Fibroblast of skin of abdomen (primary cell): ENCODE results near the gene PCDH17. TPM values are rescaled to one million over a fixed set of nuclear protein-coding genes. Genes with fewer than 3 reads are reported as not detected.

Experiments
- DNase-seq: peaks from one replicate; pipeline ENCODE4 v3.0.0-alpha.2; 2013
- polyA plus RNA-seq, 2 experiments: library from polyadenylated mRNA; unstranded; fragments of 120-200 nt; gene quantifications; one replicate each; pipeline ENCODE4 v1.2.1, GENCODE V29; 2013; ENCODE audit not compliant: insufficient read length in 2 of 2

PCDH17 gene
- 0.31 TPM for polyA plus RNA-seq (2013, experiment 1 of 2; ENCODE audit: insufficient read length)
- polyA plus RNA-seq (2013, experiment 2 of 2; ENCODE audit: insufficient read length) = 0.24 TPM

DNA sequence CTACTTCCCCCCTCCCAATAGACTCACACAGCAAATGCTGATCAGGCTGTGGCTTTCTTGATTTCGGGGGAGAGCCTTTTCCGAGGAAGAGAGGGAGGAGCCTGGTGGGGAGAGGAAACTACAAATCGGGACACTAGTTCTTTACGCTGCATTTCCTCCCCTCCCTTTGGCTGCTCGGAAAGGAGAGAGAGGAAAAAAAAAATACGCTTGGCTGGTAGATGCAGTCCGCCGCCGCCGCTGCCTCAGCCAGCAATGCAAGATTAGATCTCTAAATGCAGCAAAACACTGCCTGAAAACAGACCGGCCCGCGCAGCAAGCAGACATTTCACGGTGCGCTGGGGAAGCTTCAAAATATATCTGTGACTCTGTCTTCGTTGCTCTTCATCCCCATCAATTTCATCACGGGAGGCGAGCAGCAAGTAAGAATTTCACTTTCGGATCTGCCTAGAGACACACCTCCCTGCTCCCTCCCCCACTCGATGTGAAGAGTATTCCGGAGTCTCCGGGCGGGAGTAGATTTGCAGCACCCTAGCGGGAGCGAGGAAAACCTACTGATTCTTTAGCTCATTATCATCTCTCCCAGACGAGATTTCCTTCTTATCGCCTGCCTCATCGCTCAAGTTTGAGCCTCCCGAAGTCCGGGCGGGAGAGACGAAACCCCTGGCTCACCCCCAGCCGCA lies at the start of gene PCDH17:
PCDH17 (plus strand) TSS at position 149 of the 680 bp plus-strand sequence. CDS start 803 bp downstream, outside the sequence.
- peak; percentile 48 for DNase-seq

DNA sequence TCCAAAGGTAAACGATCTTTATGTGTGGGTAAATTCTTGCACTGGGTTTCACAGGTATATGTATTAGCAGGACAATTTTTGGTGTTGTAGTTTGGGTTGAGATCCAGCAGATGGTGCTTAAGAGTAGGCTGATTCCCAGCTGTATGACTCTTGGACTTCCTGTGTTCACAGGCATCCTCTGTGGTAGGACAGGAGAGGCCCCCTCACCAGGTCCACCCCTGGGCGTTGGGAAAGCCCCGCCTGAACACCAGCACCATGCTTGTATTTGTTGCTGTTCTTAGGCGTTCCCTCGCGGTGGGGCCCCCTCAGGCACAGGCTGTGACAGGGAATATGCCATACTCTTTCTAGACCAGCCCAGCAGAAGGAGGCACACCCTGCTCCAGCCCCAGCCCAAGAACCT lies 49.5 kb upstream of the PCDH17 start:
- no peak for DNase-seq

- DNase-seq = no peak
Measured at GRCh38 chr13:57583529-57583928, 48.0 kb upstream of the PCDH17 start.

DNA sequence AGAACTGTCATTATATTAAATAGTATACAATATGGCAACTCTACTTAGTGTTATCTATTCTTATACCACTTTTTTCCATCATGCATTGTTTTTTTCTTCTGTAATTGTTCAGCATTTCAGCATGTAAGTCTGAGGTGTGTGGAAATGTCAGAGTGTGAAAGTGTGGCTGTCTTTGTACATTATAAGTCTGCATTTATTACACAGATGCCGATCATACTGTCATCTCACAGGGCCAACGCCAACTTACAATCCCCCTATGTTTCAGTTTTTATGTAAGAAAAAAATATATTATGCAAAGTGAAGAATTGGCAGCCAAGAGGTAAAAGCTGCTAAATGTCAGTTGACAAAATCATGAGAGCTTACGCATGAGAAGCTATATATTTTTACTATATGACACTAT lies 42.9 kb upstream of the PCDH17 start:
- DNase-seq = no peak

- DNase-seq = no peak
Measured at GRCh38 chr13:57595775-57596174, 35.8 kb upstream of the PCDH17 start.

DNA sequence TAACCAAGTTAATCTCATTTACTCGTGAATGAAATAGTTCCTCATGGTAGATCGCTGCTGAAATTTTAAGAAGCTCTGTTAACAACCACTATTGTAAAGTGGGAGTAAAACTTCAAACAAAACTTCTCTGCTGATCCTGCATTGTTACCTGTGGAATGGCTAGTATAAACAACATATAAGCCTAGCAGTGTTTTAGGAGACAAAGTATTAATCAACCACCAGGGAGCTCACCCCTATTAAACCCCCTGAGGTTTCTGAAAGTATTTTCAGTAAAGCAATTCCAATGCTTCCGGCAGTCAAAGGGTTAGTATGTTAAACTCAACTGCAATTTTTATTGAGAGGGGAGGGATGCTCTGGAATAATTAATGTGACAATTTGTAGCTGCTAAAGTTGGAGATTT lies 30.0 kb upstream of the PCDH17 start:
- DNase-seq = no peak

- no peak for DNase-seq
Measured at GRCh38 chr13:57604442-57604841, 27.1 kb upstream of the PCDH17 start.

GRCh38 chr13:57611969-57612368 lies 19.6 kb upstream of the PCDH17 start:
- no peak for DNase-seq

DNA sequence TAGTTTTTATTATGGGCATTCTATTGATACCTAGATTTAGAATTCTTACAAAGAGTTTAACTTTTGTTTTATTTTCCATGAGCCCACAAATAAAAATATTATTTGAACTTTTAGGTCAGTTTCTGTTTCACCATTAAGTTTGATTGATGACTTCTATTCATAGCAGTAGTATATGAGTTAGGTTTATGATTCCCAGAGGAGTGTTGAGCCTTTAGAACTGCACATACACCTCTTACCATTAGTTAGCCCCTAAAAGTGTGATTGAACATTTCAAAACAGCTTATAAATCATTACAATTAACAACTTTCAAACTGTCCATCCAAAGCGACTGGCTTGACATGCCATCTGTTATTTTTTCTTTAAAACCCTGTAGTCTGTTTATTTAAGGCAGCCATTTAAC lies 19.0 kb upstream of the PCDH17 start:
- DNase-seq = no peak

GRCh38 chr13:57624565-57625435 lies 6.7 kb upstream of the PCDH17 start:
- peak; percentile 58 for DNase-seq

GRCh38 chr13:57627663-57628062 lies 3.9 kb upstream of the PCDH17 start:
- peak; percentile 27 for DNase-seq

DNA sequence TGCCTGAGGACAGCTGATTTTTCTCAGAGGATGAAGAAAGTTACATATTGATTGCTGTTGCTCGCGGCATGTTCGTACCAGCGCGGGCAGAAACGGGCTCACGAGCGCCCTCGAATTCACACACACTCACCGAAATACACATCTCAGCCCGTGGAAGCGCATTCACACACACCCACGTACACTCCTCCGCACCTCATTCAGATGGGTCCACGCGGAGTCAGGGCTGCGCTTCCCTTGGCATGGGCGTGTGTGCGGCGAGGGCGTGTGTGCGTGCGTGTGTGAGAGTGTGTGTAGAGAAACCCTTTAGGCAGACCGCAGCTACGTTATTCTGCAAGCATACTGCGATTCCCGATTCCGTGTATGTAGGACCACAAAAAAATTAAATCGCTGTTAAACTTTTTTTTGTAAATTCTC lies 2.1 kb upstream of the PCDH17 start:
- DNase-seq = no peak

DNA sequence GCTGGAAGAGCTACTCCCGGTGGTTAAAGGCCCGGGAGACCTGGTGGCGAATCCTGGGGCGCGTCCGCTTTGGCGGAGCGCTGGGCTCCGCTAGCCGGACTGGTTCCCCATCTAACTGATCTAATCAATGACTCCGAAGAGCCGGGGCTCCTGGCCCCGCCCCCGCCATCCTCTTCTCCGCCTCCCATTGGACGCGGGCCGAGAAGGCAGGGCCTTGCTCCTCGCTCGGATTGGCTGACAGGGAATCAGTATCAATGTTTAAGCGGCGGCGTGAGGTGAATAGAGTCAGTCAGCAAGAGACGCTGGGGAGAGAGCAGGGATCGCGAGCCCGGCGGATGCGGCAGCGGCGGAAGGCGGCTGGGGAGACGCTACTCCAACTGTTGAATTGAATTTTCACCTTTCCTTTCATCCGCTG lies 1.7 kb upstream of the PCDH17 start:
- peak; percentile 96 for DNase-seq

DNA sequence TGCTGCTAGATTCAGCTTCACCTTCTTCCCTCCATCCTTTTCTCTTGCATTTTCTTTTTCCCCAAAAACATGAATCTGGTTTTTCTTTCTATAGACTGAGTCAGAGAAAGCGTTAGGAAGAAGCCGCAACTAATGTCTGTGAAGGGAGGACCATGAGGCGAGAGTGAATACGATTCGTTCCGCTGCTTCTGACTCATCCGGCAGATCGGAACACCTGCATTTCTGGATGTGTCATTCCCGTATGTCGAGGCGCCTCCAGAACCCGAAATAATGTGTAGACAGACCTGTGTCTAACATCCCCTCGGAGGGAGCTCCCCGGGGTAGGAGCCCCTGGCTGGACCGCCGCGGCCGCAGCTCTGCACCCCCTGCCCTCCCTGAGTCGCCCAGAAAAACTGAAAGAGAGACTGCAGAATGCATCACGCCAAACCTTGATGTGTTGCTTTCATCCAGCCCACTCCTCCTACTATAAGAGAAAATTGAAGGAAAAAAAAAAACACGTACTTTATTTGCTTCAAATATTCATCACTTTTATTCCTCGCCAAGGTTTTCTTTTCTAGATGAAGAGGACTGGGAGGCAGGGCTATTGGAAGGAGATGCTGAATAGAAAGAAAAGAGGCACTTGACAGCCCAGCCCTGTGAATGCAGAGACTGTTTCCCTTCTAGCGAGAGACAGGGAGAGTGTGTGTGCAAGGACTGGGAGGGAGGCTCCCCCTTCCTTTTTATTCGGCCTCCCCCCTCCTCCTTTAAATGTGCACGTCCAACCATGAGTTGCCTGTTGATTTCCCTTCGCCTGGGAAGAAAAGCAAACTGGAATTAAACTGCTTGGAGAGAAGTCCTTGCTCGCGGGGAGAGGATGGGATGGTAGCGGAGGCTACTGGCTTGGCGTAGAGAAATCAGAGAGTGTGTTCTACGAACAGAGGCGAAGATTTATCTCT lies 616 bp upstream of the PCDH17 start:
- peak; percentile 61 for DNase-seq

- DNase-seq = no peak
Measured at GRCh38 chr13:57632276-57633140, 964 bp downstream of the PCDH17 start.

- no peak for DNase-seq
Measured at GRCh38 chr13:57633141-57633949, 1.8 kb downstream of the PCDH17 start.

DNA sequence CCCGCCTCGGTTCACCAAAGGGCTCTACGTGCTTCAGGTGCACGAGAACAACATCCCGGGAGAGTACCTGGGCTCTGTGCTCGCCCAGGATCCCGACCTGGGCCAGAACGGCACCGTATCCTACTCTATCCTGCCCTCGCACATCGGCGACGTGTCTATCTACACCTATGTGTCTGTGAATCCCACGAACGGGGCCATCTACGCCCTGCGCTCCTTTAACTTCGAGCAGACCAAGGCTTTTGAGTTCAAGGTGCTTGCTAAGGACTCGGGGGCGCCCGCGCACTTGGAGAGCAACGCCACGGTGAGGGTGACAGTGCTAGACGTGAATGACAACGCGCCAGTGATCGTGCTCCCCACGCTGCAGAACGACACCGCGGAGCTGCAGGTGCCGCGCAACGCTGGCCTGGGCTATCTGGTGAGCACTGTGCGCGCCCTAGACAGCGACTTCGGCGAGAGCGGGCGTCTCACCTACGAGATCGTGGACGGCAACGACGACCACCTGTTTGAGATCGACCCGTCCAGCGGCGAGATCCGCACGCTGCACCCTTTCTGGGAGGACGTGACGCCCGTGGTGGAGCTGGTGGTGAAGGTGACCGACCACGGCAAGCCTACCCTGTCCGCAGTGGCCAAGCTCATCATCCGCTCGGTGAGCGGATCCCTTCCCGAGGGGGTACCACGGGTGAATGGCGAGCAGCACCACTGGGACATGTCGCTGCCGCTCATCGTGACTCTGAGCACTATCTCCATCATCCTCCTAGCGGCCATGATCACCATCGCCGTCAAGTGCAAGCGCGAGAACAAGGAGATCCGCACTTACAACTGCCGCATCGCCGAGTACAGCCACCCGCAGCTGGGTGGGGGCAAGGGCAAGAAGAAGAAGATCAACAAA lies 2.6 kb downstream of the PCDH17 start:
- DNase-seq = no peak

DNA sequence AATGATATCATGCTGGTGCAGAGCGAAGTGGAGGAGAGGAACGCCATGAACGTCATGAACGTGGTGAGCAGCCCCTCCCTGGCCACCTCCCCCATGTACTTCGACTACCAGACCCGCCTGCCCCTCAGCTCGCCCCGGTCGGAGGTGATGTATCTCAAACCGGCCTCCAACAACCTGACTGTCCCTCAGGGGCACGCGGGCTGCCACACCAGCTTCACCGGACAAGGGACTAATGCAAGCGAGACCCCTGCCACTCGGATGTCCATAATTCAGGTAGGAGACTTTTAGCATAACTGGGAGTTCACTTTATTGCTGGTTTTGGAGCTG lies 3.3 kb downstream of the PCDH17 start:
- no peak for DNase-seq

DNA sequence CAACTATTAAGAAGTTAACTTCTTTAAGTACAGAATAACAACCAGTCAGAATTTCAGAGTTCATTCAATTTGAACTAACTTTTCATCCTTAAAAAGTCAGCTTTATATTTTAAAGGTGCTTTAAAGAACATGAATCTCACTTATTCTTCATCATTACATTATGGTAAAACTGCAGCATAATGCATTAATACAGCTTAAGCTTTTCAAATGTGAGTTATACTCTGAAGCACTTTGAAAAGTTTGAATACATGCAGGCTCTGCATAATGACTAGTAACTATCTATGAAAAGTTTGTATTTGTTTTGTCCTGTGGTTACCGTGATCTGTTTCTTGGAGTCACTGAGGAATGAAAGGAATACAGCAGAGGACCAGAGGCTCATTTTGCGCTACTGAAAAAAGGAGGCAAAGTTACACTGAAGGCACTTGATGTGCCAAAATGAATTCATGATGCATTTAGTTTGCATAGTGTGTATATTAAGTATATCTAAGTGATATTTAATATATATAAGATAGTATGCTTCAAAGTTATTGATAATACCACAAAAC lies 4.1 kb downstream of the PCDH17 start:
- no peak for DNase-seq
